Stimulated activated CD8-positive, alpha-beta memory T cell treated with anti-CD3 and anti-CD28 coated beads, Interleukin-15, amount 100 ng/mL, for 48 hours (primary cell): ENCODE measurements around the gene CETP.

Source experiments
- DNase-seq, 2 donors: peaks; one replicate each; pipeline ENCODE4 v3.0.0-alpha.2; 2020; ENCODE audit warnings: low read depth in 2 of 2

CETP gene

GRCh38 chr16:56961851-56962281 is at the start of gene CETP:
Gene CETP (plus strand): TSS chr16:56961950. CDS start chr16:56961980, 30 bp downstream.
- no peak for DNase-seq

- DNase-seq: no peak
Measured at GRCh38 chr16:56912746-56913708, 48.7 kb upstream of the CETP start.

GRCh38 chr16:56914896-56915295 is 46.9 kb upstream of the CETP start:
- DNase-seq: no peak

- no peak for DNase-seq
Measured at GRCh38 chr16:56915336-56916119, 46.2 kb upstream of the CETP start.

GRCh38 chr16:56916571-56917403 is 45.0 kb upstream of the CETP start:
- DNase-seq: no peak

GRCh38 chr16:56918467-56919012 is 43.2 kb upstream of the CETP start:
- no peak for DNase-seq

- no peak for DNase-seq
Measured at GRCh38 chr16:56919099-56919800, 42.5 kb upstream of the CETP start.

GRCh38 chr16:56921571-56921970 is 40.2 kb upstream of the CETP start:
- no peak for DNase-seq

GRCh38 chr16:56923481-56924091 is 38.2 kb upstream of the CETP start:
- DNase-seq: no peak

- DNase-seq: no peak
Measured at GRCh38 chr16:56927471-56927870, 34.3 kb upstream of the CETP start.

GRCh38 chr16:56929639-56930038 is 32.1 kb upstream of the CETP start:
- DNase-seq: no peak

GRCh38 chr16:56930486-56931270 is 31.1 kb upstream of the CETP start:
- no peak for DNase-seq

GRCh38 chr16:56931271-56931891 is 30.4 kb upstream of the CETP start:
- no peak for DNase-seq

GRCh38 chr16:56931892-56932720 is 29.6 kb upstream of the CETP start, which contains the start of gene HERPUD1:
Gene HERPUD1 (plus strand): TSS chr16:56932142. CDS start chr16:56932245, 103 bp downstream.
- peak; percentile 99 for DNase-seq

- DNase-seq: no peak
Measured at GRCh38 chr16:56932721-56933619, 28.8 kb upstream of the CETP start.

GRCh38 chr16:56933828-56934598 is 27.7 kb upstream of the CETP start:
- no peak for DNase-seq
